ENCODE measurements around the gene FGFRL1.

The FGFRL1 gene

GRCh38 chr4:988726-989721 is 22.4 kb upstream of the FGFRL1 start:
- Histone ChIP-seq H3K4me3 (ENCODE audit: low read depth, low read length) (no peak overlapping the region), H3K27ac (no peak overlapping the region), H3K27me3 (replicated peaks) (no peaks in the 10 kb centered on the region), H3K36me3 (replicated peaks) (peaks cover 4% of the 10 kb centered on the region)
- no peak for DNase-seq
- in situ Hi-C loops (cut with HindIII; ENCODE audit: low pct_ligation_motif_present, low sequenced_read_pairs), result no loop called here
- TF ChIP-seq CTCF (IDR thresholded peaks at IDR 0.05; ENCODE audit: low read depth, low read length, missing control alignments), result no peak

- DNase-seq, result no peak
- no peak for TF ChIP-seq CTCF (IDR thresholded peaks at IDR 0.05; ENCODE audit: low read depth, low read length, missing control alignments)
- no peaks in the 10 kb centered on the region for H3K27me3 ChIP-seq (replicated peaks)
- in situ Hi-C loops (cut with HindIII; ENCODE audit: low pct_ligation_motif_present, low sequenced_read_pairs), result no loop called here
- peaks cover 4% of the 10 kb centered on the region for H3K36me3 ChIP-seq (replicated peaks)
- H3K4me3 ChIP-seq (ENCODE audit: low read depth, low read length), result no peak overlapping the region
- H3K27ac ChIP-seq, result no peak overlapping the region
Observed at GRCh38 chr4:989722-990471, 21.5 kb upstream of the FGFRL1 start.

- no peak overlapping the region for H3K4me3 ChIP-seq (ENCODE audit: low read depth, low read length)
Observed at GRCh38 chr4:990746-991367, 20.6 kb upstream of the FGFRL1 start.

GRCh38 chr4:991451-992296 is 19.8 kb upstream of the FGFRL1 start:
- no peak for DNase-seq
- Histone ChIP-seq H3K27ac (no peak overlapping the region), H3K4me3 (ENCODE audit: low read depth, low read length) (no peak overlapping the region), H3K36me3 (replicated peaks) (peaks cover 4% of the 10 kb centered on the region), H3K27me3 (replicated peaks) (peaks cover 12% of the 10 kb centered on the region)
- no peak for TF ChIP-seq CTCF (IDR thresholded peaks at IDR 0.05; ENCODE audit: low read depth, low read length, missing control alignments)
- in situ Hi-C loops (cut with HindIII; ENCODE audit: low pct_ligation_motif_present, low sequenced_read_pairs), result no loop called here

More at GRCh38 chr4:990746-991367, 20.6 kb upstream of the FGFRL1 start:
- Histone ChIP-seq H3K27me3 (replicated peaks) (peaks cover 4% of the 10 kb centered on the region), H3K36me3 (replicated peaks) (peaks cover 4% of the 10 kb centered on the region), H3K27ac (no peak overlapping the region)
- no peak for DNase-seq
- in situ Hi-C loops (cut with HindIII; ENCODE audit: low pct_ligation_motif_present, low sequenced_read_pairs), result no loop called here
- TF ChIP-seq CTCF (IDR thresholded peaks at IDR 0.05; ENCODE audit: low read depth, low read length, missing control alignments), result no peak

Data from brain microvascular endothelial cell (primary cell).